A204.1 (cell line): ENCODE measurements around the gene OR52I1.
A peak's percentile ranks its signal among the peaks of the same experiment; 100 is the strongest.

ENCODE experiments used
- FAIRE-seq: peaks from 2 replicates; lab custom pipeline; 2012; peaks lifted over from hg19 to GRCh38; lab: Jason Lieb, UNC

OR52I1 gene

DNA sequence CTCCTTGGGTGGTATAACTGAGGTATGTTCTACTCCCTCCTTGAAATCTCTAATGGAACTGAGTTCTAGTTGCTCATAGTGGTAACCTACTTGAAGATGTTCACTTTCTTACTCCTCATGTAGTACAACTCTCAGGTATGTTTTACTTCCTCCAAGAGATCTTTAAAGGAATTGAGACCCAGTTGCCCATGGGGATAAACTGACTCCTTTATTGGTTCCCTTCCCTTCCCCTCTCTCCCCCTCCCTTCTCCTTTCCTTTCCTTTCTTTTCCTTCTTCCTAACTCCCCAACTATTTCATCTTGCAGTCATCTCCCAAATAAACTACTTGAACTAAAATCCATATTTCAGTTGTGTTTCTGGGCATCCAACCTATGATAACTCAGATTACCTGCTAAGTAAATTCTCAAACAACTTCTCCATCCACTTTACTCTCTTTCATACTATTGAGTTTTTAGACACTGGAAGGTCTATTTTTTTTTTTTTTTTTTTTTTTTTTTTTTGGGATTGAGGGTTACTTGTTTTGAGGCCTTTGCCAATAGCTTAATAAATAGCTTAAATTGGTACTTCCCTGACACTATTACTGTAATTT is 22.1 kb downstream of the OR52I1 start:
- no peak for FAIRE-seq

GRCh38 chr11:4619514-4619913 is 25.7 kb downstream of the OR52I1 start:
- no peak for FAIRE-seq

GRCh38 chr11:4626207-4627099 is 32.6 kb downstream of the OR52I1 start:
- FAIRE-seq = peak; percentile 9

DNA sequence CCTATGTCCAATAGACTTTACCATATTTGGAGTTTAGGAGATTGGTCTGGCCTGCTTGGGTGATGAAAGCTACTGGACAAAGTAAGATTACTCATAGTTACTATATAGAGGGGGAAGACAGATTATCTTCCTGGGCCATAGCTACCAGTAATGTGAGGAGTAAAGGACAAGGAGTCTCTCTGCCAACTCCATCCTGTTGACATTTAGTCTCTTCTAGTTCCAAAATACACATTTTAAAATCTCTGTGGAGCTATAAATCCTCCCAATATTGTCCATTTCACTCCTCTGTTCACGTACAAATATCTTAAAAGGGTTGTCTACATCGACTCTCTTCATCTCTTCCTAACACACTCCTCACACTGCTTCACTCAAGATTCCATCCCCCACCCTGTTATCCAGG is 42.3 kb downstream of the OR52I1 start:
- FAIRE-seq = no peak

DNA sequence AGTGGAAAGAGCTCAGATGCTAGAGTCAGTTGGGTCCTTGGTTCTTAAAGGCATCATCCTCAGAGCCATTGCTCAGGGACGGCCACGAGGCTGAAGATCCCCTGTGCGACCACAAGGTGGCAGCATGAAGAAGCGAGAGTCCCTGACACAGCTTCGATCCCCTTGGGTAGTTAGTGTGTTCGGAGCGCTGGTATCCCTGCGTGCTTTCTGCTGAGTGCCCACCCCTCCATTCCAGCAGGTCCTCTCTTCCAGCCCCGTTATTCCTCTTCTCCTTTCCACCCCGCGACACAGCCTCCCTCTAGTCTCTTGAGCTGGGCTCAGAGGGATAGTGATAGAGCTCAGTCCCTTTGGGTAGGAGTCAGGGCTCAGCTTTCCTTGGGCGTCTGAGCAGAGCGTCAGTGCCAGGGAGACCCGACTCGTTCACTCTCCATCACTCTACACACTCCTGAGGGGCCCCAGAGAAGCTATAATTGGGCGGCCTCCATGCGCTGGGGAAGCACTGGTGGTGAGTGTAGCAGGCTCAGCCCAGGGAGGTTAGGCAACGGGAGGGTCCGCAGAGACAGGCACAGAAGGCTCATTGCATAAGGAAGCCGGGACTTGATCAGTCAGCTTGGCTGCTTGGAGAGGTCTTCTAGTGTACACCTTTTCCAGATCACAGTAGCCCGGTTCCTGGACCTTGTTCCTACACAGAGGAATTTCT is 43.3 kb downstream of the OR52I1 start, which contains the start of gene OR51D1:
Gene OR51D1, plus strand, starts transcription at position 516 of the 700 bp plus-strand sequence. CDS start 2,314 bp downstream, outside the sequence.
- FAIRE-seq = no peak

DNA sequence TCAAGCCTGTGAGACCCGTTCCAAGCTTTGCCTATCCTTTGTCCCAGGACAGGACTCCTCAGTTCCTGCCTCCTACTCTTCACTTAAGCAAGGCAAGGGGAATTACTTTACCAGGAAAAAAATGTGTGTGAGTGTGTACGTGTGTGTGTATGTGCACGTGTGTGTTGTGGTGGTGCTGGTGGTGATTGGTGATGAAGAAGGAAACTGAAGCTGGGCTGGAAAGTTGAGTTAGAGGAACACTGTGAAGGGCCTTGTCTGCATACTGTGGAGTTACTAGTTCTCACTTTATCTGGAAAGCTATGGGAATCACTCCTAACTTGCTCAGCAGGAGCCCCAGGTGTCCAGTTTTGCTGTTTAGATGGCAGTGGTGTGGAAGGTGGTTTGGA is 43.8 kb downstream of the OR52I1 start:
- no peak for FAIRE-seq

- no peak for FAIRE-seq
These were observed 46.1 kb downstream of the OR52I1 start for GRCh38 chr11:4639931-4640330.

DNA sequence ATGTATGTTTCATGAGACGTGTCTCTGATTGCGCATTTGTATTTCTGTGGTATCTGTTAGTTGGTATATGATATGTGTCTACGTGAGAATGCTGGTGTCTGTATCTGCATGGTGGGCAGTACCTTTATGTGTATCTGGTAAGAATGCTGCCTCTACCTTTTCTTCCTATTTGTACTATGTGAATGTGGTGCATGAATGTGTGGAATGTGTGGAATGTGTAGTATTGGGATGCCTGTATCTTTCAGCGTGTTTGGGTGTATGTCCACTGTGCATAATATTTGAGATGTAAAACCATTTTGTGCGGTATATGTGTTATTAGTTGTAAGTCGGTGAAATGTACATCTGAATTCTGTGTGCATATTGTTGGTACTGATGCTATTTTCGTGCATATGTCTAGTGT is 47.7 kb downstream of the OR52I1 start:
- FAIRE-seq = no peak

DNA sequence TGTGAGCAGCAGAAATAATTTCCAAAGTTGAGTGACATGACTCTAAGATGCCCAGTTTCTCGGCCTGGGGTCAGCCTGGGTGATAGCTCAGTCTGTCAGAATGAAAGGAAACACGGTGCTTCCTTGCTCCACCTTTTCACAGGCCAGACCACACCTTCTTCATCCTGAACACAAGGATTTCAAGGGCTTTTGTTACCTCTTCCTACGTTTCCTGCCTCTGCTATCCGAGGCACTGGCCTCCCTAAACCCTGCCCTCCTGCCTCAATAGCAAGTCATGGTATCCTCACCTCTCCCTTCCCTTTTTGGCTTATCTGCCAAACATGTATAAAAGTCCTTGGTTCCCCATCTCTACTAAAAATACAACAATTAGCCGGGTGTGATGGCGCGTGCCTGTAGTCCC is 48.2 kb downstream of the OR52I1 start:
- FAIRE-seq = no peak

- no peak for FAIRE-seq
These were observed 49.2 kb downstream of the OR52I1 start for GRCh38 chr11:4643076-4643475.

DNA sequence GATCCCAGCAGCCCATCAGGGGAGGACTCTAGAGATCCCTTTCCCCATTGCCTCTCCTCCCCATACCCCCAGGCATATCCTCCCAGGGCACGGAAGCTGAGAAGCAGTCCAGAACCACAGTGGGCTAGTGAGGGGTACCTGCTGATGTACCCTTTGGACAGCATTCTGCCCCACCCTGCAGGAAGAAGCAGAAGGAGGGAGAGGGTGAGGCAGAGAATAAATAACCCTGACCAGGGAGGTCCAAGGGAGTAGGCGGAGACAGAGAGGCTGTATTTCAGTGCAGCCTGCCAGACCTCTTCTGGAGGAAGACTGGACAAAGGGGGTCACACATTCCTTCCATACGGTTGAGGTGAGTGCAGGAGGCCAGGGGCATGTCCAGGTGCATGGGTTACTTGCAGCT is 49.8 kb downstream of the OR52I1 start, which contains the start of gene OR51E1:
Gene OR51E1, plus strand, starts transcription at position 301 of the 400 bp plus-strand sequence. CDS start 8,545 bp downstream, outside the sequence.
- no peak for FAIRE-seq

DNA sequence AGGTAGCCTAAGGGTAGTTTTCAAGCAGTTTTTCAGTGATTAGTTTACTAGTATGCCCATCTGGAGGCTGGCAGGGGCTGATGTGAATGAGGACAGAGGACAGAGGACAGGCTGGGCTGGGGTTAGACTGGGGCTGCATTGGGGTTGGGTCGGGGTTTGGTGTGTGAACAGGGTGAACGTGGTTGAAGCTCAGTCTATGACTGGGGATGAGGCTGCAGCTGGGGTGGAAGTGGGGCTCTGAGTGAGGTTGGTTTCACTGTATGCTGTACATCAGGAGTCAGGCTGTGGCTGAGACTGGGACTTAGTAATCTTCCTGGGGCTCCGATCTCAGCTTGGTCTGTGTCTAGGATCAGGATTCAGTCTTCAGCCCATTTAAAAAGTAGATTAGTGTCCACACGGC is 50.4 kb downstream of the OR52I1 start:
- FAIRE-seq = no peak
